Stomach (tissue), 9 donors: ENCODE results near the gene FAU. TPM values are rescaled to one million over a fixed set of nuclear protein-coding genes. Genes with fewer than 3 reads are reported as not detected.
"Not testable (repeated sequence)": the region's sequence is repeated elsewhere in the genome, so short reads cannot be mapped to it uniquely, and the experiment has no call there.

Experiments used
- DNase-seq, 2 donors: peaks; one replicate each; pipeline versions ENCODE4 v3.0.0 to v3.0.0-alpha.2; 2013 to 2019
- H3K27ac ChIP-seq, 5 donors: fragments of 200-600 bp in 4 of 5; sonication (generic) in 4 of 5; one replicate each; pipeline ENCODE4 v1.5.1; 2013 to 2019; ENCODE audit warnings: mild to moderate bottlenecking in 1 of 5, moderate library complexity in 1 of 5
- H3K27me3 ChIP-seq, 3 donors: fragments of 200-600 bp; sonication (generic); one replicate each; pipeline ENCODE4 v1.5.1; 2017 to 2019; ENCODE audit warnings: mixed run types in 1 of 3
- H3K36me3 ChIP-seq, 4 donors: fragments of 200-600 bp; sonication (generic); 1 replicate in 3 of 4; 2 replicates in 1 of 4; pipeline ENCODE4 v1.5.1; 2016 to 2019
- H3K4me1 ChIP-seq, 4 donors: fragments of 200-600 bp; sonication (generic); one replicate each; pipeline ENCODE4 v1.5.1; 2016 to 2019
- H3K4me3 ChIP-seq, 4 donors: fragments of 200-600 bp; sonication (generic) in 3 of 4; one replicate each; pipeline ENCODE4 v1.5.1; 2016 to 2019; ENCODE audit warnings: mild to moderate bottlenecking in 1 of 4
- H3K9me3 ChIP-seq, 4 donors: fragments of 200-600 bp; sonication (generic); one replicate each; pipeline ENCODE4 v1.5.1; 2016 to 2019
- CTCF ChIP-seq, 7 experiments: fragments of 450-650 bp in 4 of 7; fragments of 200-600 bp in 3 of 7; sonication (generic) in 3 of 7; IDR thresholded peaks; one replicate each; pipeline ENCODE4 v1.5.1; 2016 to 2019; ENCODE audit warnings: antibody characterized with exemption in 7 of 7, control low read depth in 2 of 7, mild to moderate bottlenecking in 1 of 7
- EP300 ChIP-seq: sonication (generic); formaldehyde crosslinking; IDR thresholded peaks from one replicate; pipeline ENCODE4 v1.6.1; 2017; ENCODE audit warnings: antibody characterized with exemption
- POLR2A ChIP-seq, 4 donors: fragments of 450-650 bp; IDR thresholded peaks; one replicate each; pipeline ENCODE4 v1.6.1; 2016; ENCODE audit warnings: antibody characterized with exemption in 4 of 4, control low read depth in 2 of 4, mild to moderate bottlenecking in 1 of 4, moderate library complexity in 1 of 4
- POLR2AphosphoS5 ChIP-seq, 3 donors: sonication (generic); formaldehyde crosslinking; IDR thresholded peaks; one replicate each; pipeline ENCODE4 v1.6.1; 2016; ENCODE audit warnings: antibody characterized with exemption in 3 of 3
- WGBS, 5 donors: extraction: QIAGEN DNeasy Blood & Tissue Kit in 3 of 5; methylation state at CpG; one replicate each; pipeline versions ENCODE4 v1.1.5 to v1.1.7; 2013 to 2018; 5-methylcytosine and 5-hydroxymethylcytosine counted together
- intact Hi-C: fragments of 100-400 bp; cut with DNase I; formaldehyde crosslinking; loops from one replicate; pipeline ENCODE4 v1.15.1; 2023; ENCODE audit warnings: low total_unique reads
- polyA plus RNA-seq, 3 donors: library from polyadenylated mRNA; stranded (reverse); fragments of 200-250 nt; gene quantifications; one replicate each; pipeline ENCODE4 v1.2.3, GENCODE V29; 2013
- total RNA-seq, 5 donors: library from RNA; depleted of rRNA; stranded (reverse); fragments of >200 nt; gene quantifications; one replicate each; pipeline versions ENCODE4 v1.1.0 to v1.2.3, GENCODE V29; 2014 to 2016
- donor health status: healthy with polysubstance abuse.
- donor health status: Bipolar disorder and iron deficiency.
- donor health status: healthy.

FAU gene
- total and polyA plus RNA-seq, 8 donors = 456 to 1,872 (median 914) TPM

- intact Hi-C loops = no loop called here
- Histone ChIP-seq H3K36me3 (no peaks in the 10 kb centered on the region), H3K4me3 (no peak overlapping the region), H3K4me1 (peaks cover 9 to 21% (median 10%) of the 10 kb centered on the region in 4 donors), H3K27me3 (no peaks in the 10 kb centered on the region), H3K27ac (peak overlapping the region in 4 of 5 donors; percentile 32 to 65 (median 58)), H3K9me3 (peaks cover 0 to 4% (median 1%) of the 10 kb centered on the region in 4 donors)
- DNase-seq = peak; percentile 85 to 86
- TF ChIP-seq POLR2AphosphoS5 (IDR thresholded peaks at IDR 0.05) = peak in 1 of 3 donors; percentile 49
- TF ChIP-seq POLR2A (IDR thresholded peaks at IDR 0.05) = no peak
- no peak for TF ChIP-seq CTCF (IDR thresholded peaks at IDR 0.05)
- 21 to 40% (median 34%) methylated on average over 10 to 12 of the region's 12 CpGs for WGBS, 5 donors
Measured at GRCh38 chr11:65150509-65151299, 28.8 kb upstream of the FAU start.

- not testable (repeated sequence) for DNase-seq
Measured at GRCh38 chr11:65150131-65150508, 28.2 kb upstream of the FAU start.

GRCh38 chr11:65148657-65149056 lies 26.7 kb upstream of the FAU start:
- intact Hi-C loops = no loop called here
- TF ChIP-seq POLR2A (IDR thresholded peaks at IDR 0.05) (no peak), EP300 (no peak), CTCF (IDR thresholded peaks at IDR 0.05) (no peak), POLR2AphosphoS5 (IDR thresholded peaks at IDR 0.05) (no peak)
- 77 to 94% (median 84%) methylated on average over 3 to 5 of the region's 5 CpGs for WGBS, 5 donors
- Histone ChIP-seq H3K27me3 (no peaks in the 10 kb centered on the region), H3K36me3 (no peaks in the 10 kb centered on the region), H3K27ac (no peak overlapping the region), H3K4me1 (peaks cover 9 to 21% (median 10%) of the 10 kb centered on the region in 4 donors), H3K4me3 (no peak overlapping the region), H3K9me3 (peaks cover 0 to 4% (median 1%) of the 10 kb centered on the region in 4 donors)
- no peak for DNase-seq

More at GRCh38 chr11:65150131-65150508, 28.2 kb upstream of the FAU start:
- H3K36me3 ChIP-seq, H3K27me3 ChIP-seq, intact Hi-C loops, H3K9me3 ChIP-seq, H3K4me3 ChIP-seq: not testable (repeated sequence)
- Histone ChIP-seq H3K4me1 (peaks cover 9 to 21% (median 10%) of the 10 kb centered on the region in 4 donors), H3K27ac (peak overlapping the region in 4 of 5 donors; percentile 32 to 65 (median 58))
- 73 to 93% (median 81%) methylated on average over 10 of the region's 10 CpGs for WGBS, 5 donors

GRCh38 chr11:65147352-65148075 lies 25.6 kb upstream of the FAU start:
- H3K4me3 ChIP-seq = no peak overlapping the region
- no peak overlapping the region for H3K27ac ChIP-seq
- peaks cover 0 to 4% (median 1%) of the 10 kb centered on the region in 4 donors for H3K9me3 ChIP-seq
- WGBS, 5 donors = 70 to 87% (median 76%) methylated on average over 2 of the region's 2 CpGs
- H3K27me3 ChIP-seq = no peaks in the 10 kb centered on the region
- intact Hi-C loops = no loop called here
- H3K4me1 ChIP-seq = peaks cover 9 to 21% (median 10%) of the 10 kb centered on the region in 4 donors
- H3K36me3 ChIP-seq = no peaks in the 10 kb centered on the region
- no peak for DNase-seq
- no peak for TF ChIP-seq POLR2A (IDR thresholded peaks at IDR 0.05)
- no peak for TF ChIP-seq EP300
- TF ChIP-seq POLR2AphosphoS5 (IDR thresholded peaks at IDR 0.05) = no peak
- no peak for TF ChIP-seq CTCF (IDR thresholded peaks at IDR 0.05)
